IMR-90 (cell line): ENCODE data around the gene DYNAP.

Source experiments
- BHLHE40 ChIP-seq: fragments of 150-350 bp; IDR thresholded peaks from 2 replicates; pipeline ENCODE4 v1.6.1; 2016; ENCODE audit warnings: mild to moderate bottlenecking, low read depth, low read length
- CTCF ChIP-seq: conservative IDR thresholded peaks from 2 replicates; pipeline ENCODE4 v1.5.1; 2012; ENCODE audit warnings: mild to moderate bottlenecking, low read depth, low read length, improper control_type of control experiment
- ELK1 ChIP-seq: fragments of 150-350 bp; IDR thresholded peaks from 2 replicates; pipeline ENCODE4 v1.6.1; 2016; ENCODE audit warnings: low read depth, mild to moderate bottlenecking, low read length, moderate library complexity, borderline replicate concordance

- TF ChIP-seq CTCF (no peak), ELK1 (no peak), BHLHE40 (no peak)
These were observed 35.0 kb upstream of the DYNAP start for GRCh38 chr18:54555996-54556395.
